Endometrium (tissue), 2 donors: ENCODE data around the gene ZBTB7A.

Experiments
- FAIRE-seq: peaks from 2 replicates; lab custom pipeline; 2012; peaks lifted over from hg19 to GRCh38; lab: Jason Lieb, UNC
- donor health status: control.
- donor health status: control.

ZBTB7A gene

GRCh38 chr19:4068047-4068966, 1.6 kb upstream of the ZBTB7A start:
- no peak for FAIRE-seq

GRCh38 chr19:4067396-4068046, 822 bp upstream of the ZBTB7A start:
- no peak for FAIRE-seq

GRCh38 chr19:4066176-4066606, 508 bp downstream of the ZBTB7A start:
- no peak for FAIRE-seq

GRCh38 chr19:4065430-4066175, 1.1 kb downstream of the ZBTB7A start:
- no peak for FAIRE-seq

- no peak for FAIRE-seq
These were observed 2.0 kb downstream of the ZBTB7A start for GRCh38 chr19:4064496-4065260.

- no peak for FAIRE-seq
These were observed 2.6 kb downstream of the ZBTB7A start for GRCh38 chr19:4064149-4064495.

GRCh38 chr19:4063369-4064148, 3.1 kb downstream of the ZBTB7A start:
- FAIRE-seq: no peak

- FAIRE-seq: no peak
These were observed 4.0 kb downstream of the ZBTB7A start for GRCh38 chr19:4062419-4063368.

GRCh38 chr19:4061683-4062418, 4.8 kb downstream of the ZBTB7A start:
- FAIRE-seq: no peak

GRCh38 chr19:4061178-4061682, 5.5 kb downstream of the ZBTB7A start:
- no peak for FAIRE-seq

- FAIRE-seq: no peak
These were observed 6.0 kb downstream of the ZBTB7A start for GRCh38 chr19:4060621-4061177.

GRCh38 chr19:4059891-4060620, 6.6 kb downstream of the ZBTB7A start:
- no peak for FAIRE-seq

- no peak for FAIRE-seq
These were observed 7.2 kb downstream of the ZBTB7A start for GRCh38 chr19:4059453-4059871.

- FAIRE-seq: no peak
These were observed 7.8 kb downstream of the ZBTB7A start for GRCh38 chr19:4058693-4059452.

- FAIRE-seq: no peak
These were observed 8.6 kb downstream of the ZBTB7A start for GRCh38 chr19:4057931-4058692.

- FAIRE-seq: no peak
These were observed 11.5 kb downstream of the ZBTB7A start for GRCh38 chr19:4055209-4055552.
